GM18502 (cell line): ENCODE results near the gene MAP2K3.
A peak's percentile ranks its signal among the peaks of the same experiment; 100 is the strongest.
"Not testable (repeated sequence)": the region's sequence is repeated elsewhere in the genome, so short reads cannot be mapped to it uniquely, and the experiment has no call there.

Source experiments
- ATAC-seq: cut with Tn5 transposase; IDR thresholded peaks from one replicate; pipeline ENCODE4 v1.9.1; 2021; ENCODE audit warnings: mild to moderate bottlenecking; ENCODE audit not compliant: unreplicated experiment, poor library complexity

The MAP2K3 gene

GRCh38 chr17:21305431-21306180 is 21.1 kb downstream of the MAP2K3 start:
- ATAC-seq = not testable (repeated sequence)

GRCh38 chr17:21306611-21307272 is 22.2 kb downstream of the MAP2K3 start:
- not testable (repeated sequence) for ATAC-seq

GRCh38 chr17:21307273-21307625 is 22.7 kb downstream of the MAP2K3 start:
- not testable (repeated sequence) for ATAC-seq

GRCh38 chr17:21308931-21309381 is 24.4 kb downstream of the MAP2K3 start:
- ATAC-seq = not testable (repeated sequence)

- not testable (repeated sequence) for ATAC-seq
Observed at GRCh38 chr17:21310061-21310765, 25.7 kb downstream of the MAP2K3 start.

- ATAC-seq = not testable (repeated sequence)
Observed at GRCh38 chr17:21310766-21311602, 26.5 kb downstream of the MAP2K3 start.

GRCh38 chr17:21313320-21313719 is 28.8 kb downstream of the MAP2K3 start:
- no peak for ATAC-seq

- not testable (repeated sequence) for ATAC-seq
Observed at GRCh38 chr17:21313761-21314160, 29.2 kb downstream of the MAP2K3 start.

- not testable (repeated sequence) for ATAC-seq
Observed at GRCh38 chr17:21314261-21314664, 29.8 kb downstream of the MAP2K3 start.

GRCh38 chr17:21314701-21315111 is 30.2 kb downstream of the MAP2K3 start:
- not testable (repeated sequence) for ATAC-seq

GRCh38 chr17:21315246-21316000 is 30.9 kb downstream of the MAP2K3 start:
- ATAC-seq = not testable (repeated sequence)

GRCh38 chr17:21316212-21316886 is 31.8 kb downstream of the MAP2K3 start:
- ATAC-seq = peak; percentile 53

- ATAC-seq = peak; percentile 16
Observed at GRCh38 chr17:21316887-21317500, 32.5 kb downstream of the MAP2K3 start.

- not testable (repeated sequence) for ATAC-seq
Observed at GRCh38 chr17:21317821-21318220, 33.3 kb downstream of the MAP2K3 start.

GRCh38 chr17:21318439-21318838 is 33.9 kb downstream of the MAP2K3 start:
- no peak for ATAC-seq

- not testable (repeated sequence) for ATAC-seq
Observed at GRCh38 chr17:21318856-21319255, 34.3 kb downstream of the MAP2K3 start.

- not testable (repeated sequence) for ATAC-seq
Observed at GRCh38 chr17:21319256-21319655, 34.7 kb downstream of the MAP2K3 start.

GRCh38 chr17:21319686-21320375 is 35.3 kb downstream of the MAP2K3 start:
- not testable (repeated sequence) for ATAC-seq
